K562 (cell line): Measurements from ENCODE around the gene LRRC14B. TPM values are rescaled to one million over a fixed set of nuclear protein-coding genes. Genes with fewer than 3 reads are reported as not detected.

Experiments
- ATAC-seq: fragments of 200-7000 bp; cut with Tn5 transposase; 3 replicates; pipeline ENCODE4 v1.9.1; 2020; ENCODE audit warnings: moderate library complexity
- BruUV-seq: library from RNA; stranded (reverse); fragments of 400-500 nt; replicated peaks from 2 replicates; lab custom pipeline; 2021; lab: Mats Ljungman, UMichigan
- CTCF ChIA-PET: fragments of 300-600 bp; formaldehyde crosslinking; extraction: SDS; loops from one replicate; lab custom pipeline; 2021; ENCODE audit warnings: low intra/inter-chr PET ratio; lab: Yijun Ruan, JAX
- POLR2A ChIA-PET: fragments of 300-600, 350-650 bp; sonication (Branson Sonifier 250); formaldehyde crosslinking; extraction: SDS; loops from one replicate; lab custom pipeline; 2021; ENCODE audit warnings: antibody characterized with exemption, inconsistent platforms; lab: Yijun Ruan, JAX
- DNase-seq, 4 experiments: peaks; one replicate each; pipeline versions ENCODE4 v3.0.0 to v3.0.0-alpha.2; 2011 to 2018; ENCODE audit warnings: low spot score in 3 of 4, mixed read lengths in 3 of 4; ENCODE audit errors: extremely low read depth in 1 of 4
- FAIRE-seq: peaks from 2 replicates; lab custom pipeline; 2011; peaks lifted over from hg19 to GRCh38; lab: Jason Lieb, UNC
- H2AFZ ChIP-seq: 2 replicates; pipeline ENCODE4 v1.6.0; 2011; ENCODE audit warnings: low read depth, low read length, control low read depth, inconsistent platforms
- H3K27ac ChIP-seq: fragments of 200-600 bp; 3 replicates; pipeline ENCODE4 v1.8.0; 2011; ENCODE audit warnings: low read depth, mild to moderate bottlenecking, control low read depth, inconsistent platforms, low read length, moderate library complexity, mixed read lengths; ENCODE audit errors: extremely low read depth
- H3K27me3 ChIP-seq, 2 experiments: fragments of 300-600 bp in 1 of 2; 2 replicates in 1 of 2; 3 replicates in 1 of 2; pipeline versions ENCODE4 v1.6.0 to v1.8.0; 2011; ENCODE audit warnings: inconsistent platforms in 2 of 2, low read length in 2 of 2, mild to moderate bottlenecking in 1 of 2, mixed read lengths in 1 of 2, moderate library complexity in 1 of 2; ENCODE audit not compliant: control insufficient read depth in 2 of 2, insufficient read depth in 2 of 2
- H3K36me3 ChIP-seq: fragments of 300-600 bp; 3 replicates; pipeline ENCODE4 v1.8.0; 2011; ENCODE audit warnings: mild to moderate bottlenecking, low read length, inconsistent platforms; ENCODE audit not compliant: control insufficient read depth, insufficient read depth
- H3K4me1 ChIP-seq, 2 experiments: fragments of 200-600 bp in 1 of 2; replicated peaks in 1 of 2; 2 replicates in 1 of 2; 3 replicates in 1 of 2; pipeline versions ENCODE4 v1.5.1 to v1.8.0; 2011; ENCODE audit warnings: inconsistent platforms in 2 of 2, low read length in 2 of 2, mild to moderate bottlenecking in 1 of 2, mixed read lengths in 1 of 2, moderate library complexity in 1 of 2; ENCODE audit not compliant: control insufficient read depth in 2 of 2, insufficient read depth in 2 of 2
- H3K4me2 ChIP-seq: 2 replicates; pipeline ENCODE4 v1.6.1; 2011; ENCODE audit warnings: low read length, control low read depth, inconsistent platforms, mixed read lengths; ENCODE audit not compliant: insufficient read depth
- H3K4me3 ChIP-seq: fragments of 200-600 bp; sonication (generic), shearing (Covaris generic); 2 replicates; pipeline ENCODE4 v1.5.1; 2016; ENCODE audit warnings: control low read depth, inconsistent platforms
- H3K79me2 ChIP-seq: fragments of 200-600 bp; 3 replicates; pipeline ENCODE4 v1.8.0; 2011; ENCODE audit warnings: low read length, inconsistent platforms; ENCODE audit not compliant: control insufficient read depth, insufficient read depth
- H3K9ac ChIP-seq, 2 experiments: 2 replicates each; pipeline versions ENCODE4 v1.6.0 to v1.6.1; 2011; ENCODE audit warnings: low read depth in 2 of 2, low read length in 2 of 2, control low read depth in 1 of 2, inconsistent platforms in 1 of 2, mild to moderate bottlenecking in 1 of 2, mixed read lengths in 1 of 2; ENCODE audit not compliant: insufficient read depth in 1 of 2
- H3K9me1 ChIP-seq: one replicate; pipeline ENCODE4 v1.6.0; 2011; ENCODE audit warnings: inconsistent platforms, mild to moderate bottlenecking, low read length, moderate library complexity; ENCODE audit not compliant: control insufficient read depth, insufficient read depth
- H3K9me3 ChIP-seq: replicated peaks from 2 replicates; pipeline ENCODE4 v1.5.1; 2011; ENCODE audit warnings: low read depth, low read length, inconsistent platforms; ENCODE audit not compliant: control insufficient read depth, insufficient read depth
- H4K20me1 ChIP-seq: replicated peaks from 2 replicates; pipeline ENCODE4 v1.6.1; 2011; ENCODE audit warnings: low read length, inconsistent platforms, mixed read lengths; ENCODE audit not compliant: control insufficient read depth, insufficient read depth
- CBFA2T3 ChIP-seq: fragments of 450-650 bp; IDR thresholded peaks from 2 replicates; pipeline ENCODE4 v1.6.1; 2017
- CREM ChIP-seq: IDR thresholded peaks from 2 replicates; pipeline ENCODE4 v1.6.1; 2014; ENCODE audit warnings: antibody characterized with exemption, low read depth
- E2F5 ChIP-seq: sonication (generic); formaldehyde crosslinking; IDR thresholded peaks from 2 replicates; pipeline ENCODE4 v1.8.0; 2022; ENCODE audit warnings: mild to moderate bottlenecking, missing genetic modification reagents
- ETV5 ChIP-seq: sonication (generic); formaldehyde crosslinking; IDR thresholded peaks from 2 replicates; pipeline ENCODE4 v1.4.0; 2020; ENCODE audit warnings: low read depth, mild to moderate bottlenecking, missing genetic modification reagents
- GABPB1 ChIP-seq: sonication (generic); formaldehyde crosslinking; IDR thresholded peaks from 2 replicates; pipeline ENCODE4 v1.8.0; 2022; ENCODE audit warnings: mild to moderate bottlenecking, missing genetic modification reagents
- HES1 ChIP-seq: fragments of 450-650 bp; IDR thresholded peaks from 2 replicates; pipeline ENCODE4 v1.6.1; 2016; ENCODE audit warnings: low read depth, mild to moderate bottlenecking, moderate library complexity
- MCM5 ChIP-seq: fragments of 450-650 bp; IDR thresholded peaks from 2 replicates; pipeline ENCODE4 v1.6.1; 2016; ENCODE audit warnings: low read depth
- MTA2 ChIP-seq: fragments of 450-650 bp; IDR thresholded peaks from 2 replicates; pipeline ENCODE4 v1.6.1; 2016; ENCODE audit warnings: low read depth
- PHB ChIP-seq: fragments of 250-450 bp; sonication (Bioruptor Pico); IDR thresholded peaks from 2 replicates; pipeline ENCODE4 v1.5.0; 2021
- PHF8 ChIP-seq: fragments of 200-600 bp; sonication (generic); IDR thresholded peaks from 2 replicates; pipeline ENCODE4 v1.6.1; 2012; ENCODE audit warnings: mixed run types, mild to moderate bottlenecking, inconsistent platforms, low read length, moderate library complexity, borderline replicate concordance
- POLR2AphosphoS5 ChIP-seq: IDR thresholded peaks from 2 replicates; pipeline ENCODE4 v1.6.1; 2011; ENCODE audit warnings: mild to moderate bottlenecking, low read depth, low read length, moderate library complexity; ENCODE audit not compliant: control insufficient read depth, insufficient read depth
- POLR2G ChIP-seq: fragments of 200-400 bp; formaldehyde crosslinking; IDR thresholded peaks from 2 replicates; pipeline ENCODE4 v1.6.1; 2017; ENCODE audit warnings: low read depth, mild to moderate bottlenecking, antibody characterized with exemption, low read length, moderate library complexity
- SNRNP70 ChIP-seq: fragments of 200-400 bp; formaldehyde crosslinking; optimal IDR thresholded peaks from 2 replicates; pipeline ENCODE3; 2017; ENCODE audit warnings: low read depth, low read length
- U2AF1 ChIP-seq: fragments of 200-400 bp; formaldehyde crosslinking; optimal IDR thresholded peaks from 2 replicates; pipeline ENCODE3; 2017; ENCODE audit warnings: mild to moderate bottlenecking, low read depth, low read length, moderate library complexity
- ZNF398 ChIP-seq: fragments of 250-450 bp; sonication (Bioruptor Pico); IDR thresholded peaks from 2 replicates; pipeline ENCODE4 v1.8.0; 2021; ENCODE audit warnings: moderate library complexity, mild to moderate bottlenecking, inconsistent platforms
- ZNF780A ChIP-seq: fragments of 250-450 bp; sonication (Bioruptor Pico); IDR thresholded peaks from 2 replicates; pipeline ENCODE4 v1.5.0; 2021; ENCODE audit warnings: mild to moderate bottlenecking
- WGBS: fragments of 100-300 bp; shearing (Covaris generic); methylation state at CpG from one replicate; pipeline ENCODE4 v1.1.6; 2016; ENCODE audit warnings: low coverage, mixed read lengths; ENCODE audit not compliant: insufficient coverage; ENCODE audit errors: missing lambda C conversion rate; 5-methylcytosine and 5-hydroxymethylcytosine counted together
- in situ Hi-C: fragments of 300-500 bp; cut with MboI; formaldehyde crosslinking; loops from 4 replicates; pipeline ENCODE4 v1.15.0; 2018; ENCODE audit warnings: inconsistent platforms, mixed read lengths
- intact Hi-C: fragments of 100-400 bp; cut with micrococcal nuclease; formaldehyde crosslinking; loops from 2 replicates; pipeline ENCODE4 v1.14.2; 2022
- polyA plus RNA-seq, 8 experiments: library from polyadenylated mRNA; depleted of rRNA in 4 of 8; stranded (reverse) in 5 of 8; unstranded in 3 of 8; fragments of >200 nt; fragmentation: Nextera tagmentation in 2 of 8; fragmentation: Illumina TruSeq in 1 of 8; extraction: Ambion mirVana in 2 of 8; extraction: Trizol in 1 of 8; gene quantifications; 2 replicates each; pipeline versions ENCODE4 v1.2.1 to v1.2.3, GENCODE V29; 2011 to 2014; ENCODE audit warnings: inconsistent platforms in 1 of 8, missing spikeins in 1 of 8
- total RNA-seq, 7 experiments: library from RNA; depleted of rRNA in 6 of 7; stranded (reverse); fragments of >200 nt in 6 of 7; fragmentation: Illumina TruSeq in 2 of 7; extraction: Trizol in 2 of 7; gene quantifications; 2 replicates each; pipeline versions ENCODE4 v1.2.1 to v1.2.3, GENCODE V29; 2011 to 2021; ENCODE audit warnings: low replicate concordance in 1 of 7
- TF ChIP-seq, protein P1 (sequence below), 2 experiments: fragments of 250-450 bp in 1 of 2; fragments of 450-650 bp in 1 of 2; sonication (Bioruptor Pico) in 1 of 2; IDR thresholded peaks; 2 replicates each; pipeline versions ENCODE4 v1.6.1 to v1.8.0; 2016 to 2021; ENCODE audit warnings: mild to moderate bottlenecking in 2 of 2, moderate library complexity in 2 of 2, missing compliant biosample characterization in 1 of 2, missing genetic modification characterization in 1 of 2
- TF ChIP-seq, protein P2 (sequence below): fragments of 250-450 bp; sonication (Bioruptor Pico); IDR thresholded peaks from 2 replicates; pipeline ENCODE4 v1.8.0; 2022; ENCODE audit warnings: moderate library complexity, mild to moderate bottlenecking, inconsistent platforms

The LRRC14B gene
- total and polyA plus RNA-seq, 9 of the 15 experiments (the other 6 are each of a cell fraction or from before 2014, with no cell fraction given): not detected

GRCh38 chr5:198516-199196, 7.4 kb downstream of the LRRC14B start:
- no peak for DNase-seq
- Histone ChIP-seq H3K9ac (peak overlapping the region in 1 of 2 experiments; percentile 40; a peak in 1 of 4 replicates), H2AFZ (no peak overlapping the region), H3K4me1 (peaks cover 2 to 37% of the 10 kb centered on the region in 2 experiments; a peak in 3 of 5 replicates), H3K27ac (no peak overlapping the region), H3K4me2 (no peak overlapping the region), H3K27me3 (peaks cover 5 to 14% of the 10 kb centered on the region in 2 experiments; a peak in 4 of 5 replicates), H3K36me3 (peaks cover 4% of the 10 kb centered on the region; the same call in 2 of the 3 replicates), H3K9me3 (no peaks in the 10 kb centered on the region), H3K9me1 (no peaks in the 10 kb centered on the region), H4K20me1 (no peaks in the 10 kb centered on the region; the same call in 1 of the 2 replicates), H3K79me2 (no peaks in the 10 kb centered on the region), H3K4me3 (no peak overlapping the region)
- in situ Hi-C loops (no loop called here), intact Hi-C loops (no loop called here)
- POLR2A ChIA-PET: interaction anchor here (0.8 to 1.0 kb wide), 2 partner anchors 8 to 11 kb away, joined by 3 to 4 read pairs; no protein-coding TSS in a partner anchor
- BruUV-seq: no TSS peak
- no peak for FAIRE-seq
- CTCF ChIA-PET: no interaction called here
- WGBS: 79% methylated on average over 21 of the region's 21 CpGs
- ATAC-seq: no peak
- TF ChIP-seq PHF8 (no peak), CBFA2T3 (no peak), U2AF1 (no peak), MTA2 (no peak), E2F5 (CRISPR knock-in tag) (no peak), SNRNP70 (no peak), HES1 (no peak), MCM5 (no peak), ZNF398 (CRISPR knock-in tag) (no peak), CREM (no peak), GABPB1 (CRISPR knock-in tag) (no peak), POLR2G (no peak), PHB (CRISPR knock-in tag) (no peak), ZNF780A (CRISPR knock-in tag) (no peak), POLR2AphosphoS5 (no peak), ETV5 (no peak)
- TF ChIP-seq, protein P1, sequence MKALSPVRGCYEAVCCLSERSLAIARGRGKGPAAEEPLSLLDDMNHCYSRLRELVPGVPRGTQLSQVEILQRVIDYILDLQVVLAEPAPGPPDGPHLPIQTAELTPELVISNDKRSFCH (CRISPR knock-in tag; IDR thresholded peaks at IDR 0.05): no peak
- TF ChIP-seq, protein P1 (tag; IDR thresholded peaks at IDR 0.05): no peak
- TF ChIP-seq, protein P2, sequence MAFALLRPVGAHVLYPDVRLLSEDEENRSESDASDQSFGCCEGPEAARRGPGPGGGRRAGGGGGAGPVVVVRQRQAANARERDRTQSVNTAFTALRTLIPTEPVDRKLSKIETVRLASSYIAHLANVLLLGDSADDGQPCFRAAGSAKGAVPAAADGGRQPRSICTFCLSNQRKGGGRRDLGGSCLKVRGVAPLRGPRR (CRISPR knock-in tag): no peak
